NCI-H1105 treated with DMSO at 0.1 percent for 48 hours (cell line): ENCODE data around the gene YAP1.
"Not testable (repeated sequence)": the region's sequence is repeated elsewhere in the genome, so short reads cannot be mapped to it uniquely, and the experiment has no call there.

Source experiments
- DNase-seq: peaks from one replicate; lab custom pipeline; 2025; lab: John Stamatoyannopoulos, UW

Gene YAP1

GRCh38 chr11:102200325-102200724 lies 90.1 kb downstream of the YAP1 start:
- not testable (repeated sequence) for DNase-seq

- DNase-seq = no peak
Observed at GRCh38 chr11:102201776-102202175, 91.5 kb downstream of the YAP1 start.

DNA sequence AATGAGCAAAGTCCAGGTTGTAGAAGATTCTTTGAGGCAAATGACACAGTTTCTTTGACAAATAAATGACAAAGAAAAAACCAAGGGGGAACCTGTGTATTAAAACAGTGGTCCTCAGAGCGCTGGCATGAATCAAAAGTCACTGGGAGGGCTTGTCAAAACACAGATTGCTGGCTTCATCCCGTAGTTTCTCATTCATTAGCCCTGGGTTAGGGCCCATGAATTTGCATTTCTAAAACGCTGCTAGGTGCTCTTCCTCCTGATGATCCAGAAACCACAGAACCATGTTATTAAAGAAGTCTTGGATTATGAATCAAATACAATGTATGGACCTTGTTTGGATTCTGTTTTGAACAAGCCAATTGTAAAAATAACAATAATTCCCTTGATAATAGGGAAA lies 92.7 kb downstream of the YAP1 start:
- DNase-seq = no peak

GRCh38 chr11:102204174-102204573 lies 93.9 kb downstream of the YAP1 start:
- no peak for DNase-seq

- no peak for DNase-seq
Observed at GRCh38 chr11:102205805-102206204, 95.6 kb downstream of the YAP1 start.

GRCh38 chr11:102208835-102209234 lies 98.6 kb downstream of the YAP1 start:
- DNase-seq = no peak

DNA sequence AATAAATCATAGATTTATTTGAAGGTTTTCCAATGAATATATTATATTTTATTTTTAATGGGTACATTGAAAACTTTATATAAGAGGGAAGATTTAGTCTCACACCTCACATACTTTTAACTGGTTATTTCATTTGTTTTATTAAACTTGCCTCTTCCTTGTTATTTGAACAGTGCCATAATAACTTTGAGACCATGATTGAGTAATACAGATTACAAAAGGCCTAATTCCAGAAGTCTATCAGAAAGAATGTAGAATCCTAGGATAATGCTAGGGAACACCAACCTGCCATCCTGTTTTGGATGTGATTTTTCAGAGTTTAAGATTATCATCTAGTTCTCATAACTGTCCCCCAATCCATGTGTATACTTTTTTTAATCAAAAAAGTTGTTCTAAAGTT lies 104.4 kb downstream of the YAP1 start:
- no peak for DNase-seq

DNA sequence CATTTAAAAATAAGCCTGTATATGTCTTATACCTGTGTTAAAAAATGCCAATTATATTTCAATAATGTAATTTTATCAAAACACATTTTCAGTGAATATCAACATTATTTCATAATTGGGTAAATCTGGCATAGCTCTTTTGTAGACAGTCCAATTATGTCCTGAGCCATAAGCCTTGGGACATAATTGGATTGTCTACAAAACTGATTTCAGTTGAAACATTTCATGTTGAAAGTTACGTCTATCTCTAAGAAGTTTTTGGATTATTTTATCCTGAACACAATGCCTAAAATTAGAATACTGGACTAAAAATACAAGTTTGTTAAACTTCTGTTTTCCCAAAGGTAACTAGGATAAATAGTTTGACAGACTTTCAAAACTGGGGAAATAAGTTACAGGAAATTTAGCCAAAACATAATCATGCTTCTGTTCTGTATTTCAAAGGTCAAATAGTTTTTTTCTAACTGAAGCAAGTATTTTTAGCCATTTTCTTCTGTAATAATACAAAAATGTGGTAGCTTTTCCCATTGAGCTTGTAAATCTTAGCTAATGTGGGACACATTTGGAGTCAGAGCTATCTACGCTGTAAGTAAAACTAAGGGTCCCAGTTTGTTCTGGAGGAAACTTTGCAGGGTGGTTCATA lies 106.3 kb downstream of the YAP1 start:
- DNase-seq = no peak

DNA sequence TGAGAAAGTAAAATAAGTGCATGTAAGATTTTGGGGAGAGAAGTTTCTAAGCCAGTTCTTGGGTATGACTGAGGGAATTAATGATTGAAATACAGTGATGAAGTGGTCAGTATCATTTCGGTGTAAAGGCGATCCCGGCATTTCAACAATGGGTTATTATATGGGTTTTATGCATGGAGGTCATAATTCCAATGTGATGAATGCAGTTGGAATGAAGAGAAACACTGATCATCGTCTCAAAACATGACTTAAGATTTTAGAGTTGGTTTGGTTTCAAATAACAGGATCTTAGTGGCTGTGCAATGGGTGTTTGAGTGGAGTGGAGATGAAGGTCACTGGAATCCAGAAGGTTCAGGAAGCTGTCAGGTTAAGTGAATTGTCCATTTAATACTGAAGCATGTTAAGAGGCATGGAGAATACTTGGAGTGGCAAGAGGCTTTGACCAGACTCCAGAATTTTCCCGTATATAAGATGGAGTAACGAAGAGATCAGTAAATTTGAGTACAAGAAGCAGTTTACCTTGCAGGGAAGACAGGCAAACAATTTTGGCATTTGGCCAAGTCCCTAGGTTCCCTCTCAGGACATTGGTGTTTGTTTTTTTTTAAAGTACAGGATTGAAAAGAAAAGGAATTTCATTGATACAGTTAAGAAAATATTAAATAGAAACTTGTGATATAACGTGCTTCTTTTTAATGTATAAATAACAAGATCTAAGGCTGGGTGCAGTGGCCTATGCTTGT lies 110.7 kb downstream of the YAP1 start:
- no peak for DNase-seq

DNA sequence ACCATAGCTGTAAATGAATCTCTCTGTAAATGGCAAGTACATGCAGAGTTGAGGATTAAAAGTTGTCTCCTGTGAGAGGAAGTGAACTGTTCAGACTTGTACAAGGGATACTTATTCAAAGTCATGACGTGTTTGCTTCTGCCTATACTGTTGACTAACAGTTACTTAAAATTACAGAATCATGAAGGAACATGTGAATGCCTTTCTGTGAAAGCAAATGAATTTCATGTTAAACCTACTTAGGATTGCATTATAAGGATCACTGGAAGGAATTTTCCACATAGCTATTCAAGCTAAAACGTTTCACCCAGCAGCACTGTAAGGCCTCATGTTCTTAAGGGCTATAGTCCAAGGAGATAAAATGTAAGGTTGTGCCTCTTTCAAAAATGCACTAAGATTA lies 113.6 kb downstream of the YAP1 start:
- no peak for DNase-seq

DNA sequence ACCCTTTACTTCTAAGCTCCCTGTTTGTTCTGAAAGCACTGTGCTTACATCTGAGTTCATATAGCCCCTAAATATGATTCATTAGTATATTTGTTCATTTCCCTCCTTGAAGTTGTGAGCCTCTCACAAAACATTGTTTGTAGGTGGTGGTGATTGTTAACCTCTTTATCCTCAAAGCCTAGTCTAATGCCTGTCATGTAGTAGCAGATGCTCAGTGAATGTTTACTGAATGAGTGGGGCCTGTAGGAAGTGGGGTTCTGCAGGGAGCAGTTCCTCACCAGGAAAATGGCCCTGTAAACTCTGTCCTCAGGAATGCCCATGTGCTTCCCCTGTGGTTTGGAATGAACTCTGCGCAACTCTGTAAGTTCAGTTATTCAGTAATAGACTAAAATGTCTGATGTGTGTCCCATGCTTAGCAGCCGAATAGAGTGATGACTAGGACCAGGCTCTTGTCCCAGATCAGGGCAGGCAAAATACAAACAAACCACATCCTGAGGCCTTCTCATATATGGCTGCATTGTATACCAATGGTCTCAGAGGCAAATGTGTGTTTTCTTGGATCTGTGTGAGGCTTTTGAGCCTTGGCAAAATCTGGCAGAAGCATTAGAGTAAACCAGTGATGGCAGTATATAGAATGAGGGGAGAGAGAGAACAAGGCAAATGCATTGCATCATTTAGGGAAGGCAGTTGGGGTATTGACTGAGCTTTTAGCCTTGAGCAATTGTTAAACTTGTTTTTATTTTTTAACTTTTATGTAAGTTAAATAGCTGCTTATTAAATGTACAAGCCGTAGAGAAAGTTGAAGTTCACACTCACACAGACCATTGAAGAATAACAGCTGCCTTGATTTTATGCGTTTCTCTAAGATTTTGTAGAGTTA lies 115.7 kb downstream of the YAP1 start:
- no peak for DNase-seq

DNA sequence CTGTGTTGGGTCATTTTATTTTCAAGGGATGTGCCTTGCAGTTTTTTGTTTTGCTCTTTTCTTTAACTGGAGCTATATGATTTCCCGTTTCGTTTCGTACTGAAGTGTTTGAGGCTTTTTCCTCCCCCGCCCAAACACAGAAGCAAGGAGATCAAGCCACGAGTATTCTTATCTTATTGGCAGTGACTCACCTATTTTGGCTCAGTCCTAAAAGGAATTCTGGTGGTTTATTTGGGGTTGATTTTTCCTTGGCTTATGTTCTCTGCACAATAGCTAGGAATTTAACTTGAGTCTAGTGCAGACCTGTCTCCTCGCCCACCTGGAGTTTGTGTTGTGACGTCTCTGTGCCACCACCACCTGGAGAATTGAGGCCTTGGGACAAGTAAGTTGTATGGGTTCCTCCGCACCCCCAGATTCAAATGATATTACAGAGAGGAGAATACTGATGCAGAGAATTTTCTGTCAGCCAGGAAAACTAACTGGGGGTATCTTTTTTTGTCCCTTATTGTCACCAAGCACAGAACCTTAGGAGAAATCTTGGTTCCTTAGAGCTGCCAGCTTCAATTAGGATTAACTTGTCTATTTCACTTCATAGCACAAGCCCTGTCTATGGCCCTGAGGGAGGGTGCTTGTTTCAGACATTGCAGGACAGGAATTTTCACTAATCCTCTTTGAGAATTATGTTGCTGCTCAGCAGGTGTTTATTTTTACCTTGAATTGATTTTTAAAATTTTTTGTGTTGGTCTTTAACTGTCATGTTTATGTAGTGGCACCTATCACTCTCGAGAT lies 116.6 kb downstream of the YAP1 start:
- DNase-seq = no peak

DNA sequence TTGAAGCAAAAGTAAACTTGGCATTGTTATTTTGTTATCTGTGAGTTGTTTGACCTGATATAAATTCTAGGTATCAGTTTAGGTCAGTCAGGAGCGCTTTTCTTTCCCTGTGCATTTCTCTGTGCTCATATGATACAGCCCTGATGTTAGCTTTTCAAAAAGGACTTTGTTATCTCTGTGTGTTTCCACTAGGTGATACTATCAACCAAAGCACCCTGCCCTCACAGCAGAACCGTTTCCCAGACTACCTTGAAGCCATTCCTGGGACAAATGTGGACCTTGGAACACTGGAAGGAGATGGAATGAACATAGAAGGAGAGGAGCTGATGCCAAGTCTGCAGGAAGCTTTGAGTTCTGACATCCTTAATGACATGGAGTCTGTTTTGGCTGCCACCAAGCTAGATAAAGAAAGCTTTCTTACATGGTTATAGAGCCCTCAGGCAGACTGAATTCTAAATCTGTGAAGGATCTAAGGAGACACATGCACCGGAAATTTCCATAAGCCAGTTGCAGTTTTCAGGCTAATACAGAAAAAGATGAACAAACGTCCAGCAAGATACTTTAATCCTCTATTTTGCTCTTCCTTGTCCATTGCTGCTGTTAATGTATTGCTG lies 119.4 kb downstream of the YAP1 start:
- no peak for DNase-seq

DNA sequence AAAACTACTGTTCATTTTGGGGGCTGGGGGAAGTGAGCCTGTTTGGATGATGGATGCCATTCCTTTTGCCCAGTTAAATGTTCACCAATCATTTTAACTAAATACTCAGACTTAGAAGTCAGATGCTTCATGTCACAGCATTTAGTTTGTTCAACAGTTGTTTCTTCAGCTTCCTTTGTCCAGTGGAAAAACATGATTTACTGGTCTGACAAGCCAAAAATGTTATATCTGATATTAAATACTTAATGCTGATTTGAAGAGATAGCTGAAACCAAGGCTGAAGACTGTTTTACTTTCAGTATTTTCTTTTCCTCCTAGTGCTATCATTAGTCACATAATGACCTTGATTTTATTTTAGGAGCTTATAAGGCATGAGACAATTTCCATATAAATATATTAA lies 119.9 kb downstream of the YAP1 start:
- no peak for DNase-seq

DNA sequence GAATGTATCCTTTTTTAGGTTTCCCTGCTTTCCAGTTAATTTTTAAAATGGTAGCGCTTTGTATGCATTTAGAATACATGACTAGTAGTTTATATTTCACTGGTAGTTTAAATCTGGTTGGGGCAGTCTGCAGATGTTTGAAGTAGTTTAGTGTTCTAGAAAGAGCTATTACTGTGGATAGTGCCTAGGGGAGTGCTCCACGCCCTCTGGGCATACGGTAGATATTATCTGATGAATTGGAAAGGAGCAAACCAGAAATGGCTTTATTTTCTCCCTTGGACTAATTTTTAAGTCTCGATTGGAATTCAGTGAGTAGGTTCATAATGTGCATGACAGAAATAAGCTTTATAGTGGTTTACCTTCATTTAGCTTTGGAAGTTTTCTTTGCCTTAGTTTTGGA lies 120.7 kb downstream of the YAP1 start:
- no peak for DNase-seq

DNA sequence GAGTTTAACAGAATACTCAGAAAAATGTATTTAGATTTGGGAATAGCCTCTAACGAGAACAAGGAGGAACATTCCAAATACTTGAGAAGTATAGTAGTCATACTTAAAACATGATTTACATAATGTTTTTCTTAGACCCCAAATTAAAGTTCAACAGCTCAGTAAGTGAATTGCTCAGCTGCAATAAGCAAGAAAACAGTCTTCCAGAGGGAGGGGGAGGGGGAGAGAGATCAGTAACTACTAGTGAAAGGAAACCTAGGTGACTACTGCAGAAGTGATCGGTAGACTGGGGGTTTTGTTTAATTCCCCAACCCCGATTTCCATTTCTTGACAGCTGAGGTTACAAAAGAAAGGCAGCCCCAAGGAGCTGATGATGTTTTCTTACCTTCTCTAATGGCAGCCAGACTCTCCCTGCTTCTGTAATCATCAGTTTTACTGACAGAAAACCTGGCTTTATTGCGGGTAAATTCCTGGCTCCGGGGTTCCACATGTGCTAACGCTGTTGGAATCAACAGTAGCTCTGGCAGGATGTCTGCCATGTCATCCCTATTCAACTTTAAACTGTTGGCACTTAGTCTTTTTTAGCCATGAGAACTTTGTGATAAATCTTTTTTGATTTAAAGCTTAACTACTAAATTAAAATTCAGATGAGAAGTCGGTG lies 124.7 kb downstream of the YAP1 start:
- no peak for DNase-seq

GRCh38 chr11:102237096-102237735 lies 127.0 kb downstream of the YAP1 start:
- no peak for DNase-seq

DNA sequence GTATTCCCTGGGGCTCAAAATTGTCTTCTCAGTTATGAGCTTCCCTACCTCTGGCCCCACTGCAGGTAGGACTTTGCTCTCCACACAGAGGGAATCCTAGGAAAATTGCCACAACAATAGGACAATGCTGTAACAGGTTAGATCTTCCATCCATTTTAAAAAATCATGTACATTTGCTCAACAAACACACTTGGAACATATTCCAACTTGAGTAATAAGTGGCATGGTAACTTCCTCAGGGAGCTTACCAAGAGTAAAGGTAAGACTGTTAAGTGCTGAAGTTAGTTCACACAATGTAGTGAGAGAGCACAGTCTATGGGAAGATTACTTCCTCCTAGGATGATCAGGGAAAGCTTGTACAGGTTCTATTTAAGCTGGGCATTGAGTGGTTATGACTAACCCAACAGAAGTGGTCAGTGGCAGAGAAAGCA lies 128.2 kb downstream of the YAP1 start:
- DNase-seq = no peak

GRCh38 chr11:102239448-102239847 lies 129.2 kb downstream of the YAP1 start:
- DNase-seq = no peak

- no peak for DNase-seq
Observed at GRCh38 chr11:102239911-102240310, 129.7 kb downstream of the YAP1 start.

GRCh38 chr11:102240502-102240901 lies 130.3 kb downstream of the YAP1 start:
- DNase-seq = no peak
